ENCODE data around the gene SYTL5. TPM values are rescaled to one million over a fixed set of nuclear protein-coding genes. Genes with fewer than 3 reads are reported as not detected.

The SYTL5 gene
- total and polyA plus RNA-seq, 12 donors = 1.8 to 38.1 (median 11.8) TPM

DNA sequence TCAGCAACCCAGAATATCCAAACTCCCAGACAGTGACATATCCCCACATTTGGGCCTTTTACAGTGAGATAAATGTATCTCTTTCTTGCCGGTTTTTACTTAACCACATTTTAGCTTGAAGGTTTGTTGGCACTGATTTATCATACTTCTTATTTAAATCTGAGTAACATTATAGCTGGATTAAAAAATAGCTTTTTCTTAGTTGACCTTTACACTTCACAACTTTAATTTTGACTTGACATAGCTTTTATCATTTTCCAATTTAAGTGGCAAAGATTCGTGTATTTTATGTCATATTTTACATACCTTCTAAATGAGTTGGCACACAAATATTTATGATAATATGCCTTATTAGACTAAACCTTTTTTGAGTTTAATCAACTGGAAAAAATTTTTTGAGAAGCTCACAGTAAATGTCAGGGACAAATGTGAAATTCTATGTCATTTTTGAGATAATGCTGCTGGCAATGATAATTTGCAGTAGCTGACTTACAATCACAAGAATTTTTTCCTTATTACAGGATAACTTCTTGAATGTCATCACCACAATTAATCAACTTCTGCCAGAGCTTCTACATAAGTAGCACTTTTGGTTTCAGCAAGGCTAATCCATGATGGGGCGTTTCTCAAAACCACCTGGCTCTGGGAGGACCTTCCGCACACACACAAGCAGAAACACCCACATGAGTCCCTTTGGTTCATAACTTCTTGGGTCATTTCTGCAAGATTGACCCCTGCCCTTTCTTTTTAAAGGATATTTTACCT lies 80.3 kb downstream of the SYTL5 start:
- H3K4me1 ChIP-seq (replicated peaks in 1 of 2) = peaks cover 0 to 4% of the 10 kb centered on the region in 2 donors
- no peaks in the 10 kb centered on the region for H3K36me3 ChIP-seq (replicated peaks in 1 of 2)
- H3K9me3 ChIP-seq (replicated peaks in 1 of 3) = no peaks in the 10 kb centered on the region
- 24 to 56% (median 44%) methylated on average over 4 of the region's 4 CpGs for WGBS, 4 donors
- intact Hi-C loops (cut with DNase I) = no loop called here
- DNase-seq = peak; percentile 23 to 58 (median 32)
- H3K27me3 ChIP-seq = peaks cover 5% of the 10 kb centered on the region
- peak overlapping the region in 3 of 5 donors; percentile 38 to 58 (median 54) for H3K27ac ChIP-seq
- TF ChIP-seq, protein P1, sequence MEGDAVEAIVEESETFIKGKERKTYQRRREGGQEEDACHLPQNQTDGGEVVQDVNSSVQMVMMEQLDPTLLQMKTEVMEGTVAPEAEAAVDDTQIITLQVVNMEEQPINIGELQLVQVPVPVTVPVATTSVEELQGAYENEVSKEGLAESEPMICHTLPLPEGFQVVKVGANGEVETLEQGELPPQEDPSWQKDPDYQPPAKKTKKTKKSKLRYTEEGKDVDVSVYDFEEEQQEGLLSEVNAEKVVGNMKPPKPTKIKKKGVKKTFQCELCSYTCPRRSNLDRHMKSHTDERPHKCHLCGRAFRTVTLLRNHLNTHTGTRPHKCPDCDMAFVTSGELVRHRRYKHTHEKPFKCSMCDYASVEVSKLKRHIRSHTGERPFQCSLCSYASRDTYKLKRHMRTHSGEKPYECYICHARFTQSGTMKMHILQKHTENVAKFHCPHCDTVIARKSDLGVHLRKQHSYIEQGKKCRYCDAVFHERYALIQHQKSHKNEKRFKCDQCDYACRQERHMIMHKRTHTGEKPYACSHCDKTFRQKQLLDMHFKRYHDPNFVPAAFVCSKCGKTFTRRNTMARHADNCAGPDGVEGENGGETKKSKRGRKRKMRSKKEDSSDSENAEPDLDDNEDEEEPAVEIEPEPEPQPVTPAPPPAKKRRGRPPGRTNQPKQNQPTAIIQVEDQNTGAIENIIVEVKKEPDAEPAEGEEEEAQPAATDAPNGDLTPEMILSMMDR (IDR thresholded peaks at IDR 0.05) = no peak
- H3K4me3 ChIP-seq = no peak overlapping the region

GRCh38 chrX:38087594-38087993 lies 81.2 kb downstream of the SYTL5 start:
- no peaks in the 10 kb centered on the region for H3K9me3 ChIP-seq (replicated peaks in 1 of 3)
- DNase-seq = no peak
- no peaks in the 10 kb centered on the region for H3K36me3 ChIP-seq (replicated peaks in 1 of 2)
- no peak overlapping the region for H3K4me3 ChIP-seq
- intact Hi-C loops (cut with DNase I) = no loop called here
- H3K27me3 ChIP-seq = peaks cover 6% of the 10 kb centered on the region
- H3K27ac ChIP-seq = peak overlapping the region in 3 of 5 donors; percentile 19 to 58 (median 38)
- H3K4me1 ChIP-seq (replicated peaks in 1 of 2) = peaks cover 0 to 4% of the 10 kb centered on the region in 2 donors
- TF ChIP-seq, protein P1 (IDR thresholded peaks at IDR 0.05) = no peak
- TF ChIP-seq POLR2A (IDR thresholded peaks at IDR 0.05) = no peak
- WGBS, 4 donors = 88 to 100% (median 93%) methylated on average over 1 of the region's 1 CpG

DNA sequence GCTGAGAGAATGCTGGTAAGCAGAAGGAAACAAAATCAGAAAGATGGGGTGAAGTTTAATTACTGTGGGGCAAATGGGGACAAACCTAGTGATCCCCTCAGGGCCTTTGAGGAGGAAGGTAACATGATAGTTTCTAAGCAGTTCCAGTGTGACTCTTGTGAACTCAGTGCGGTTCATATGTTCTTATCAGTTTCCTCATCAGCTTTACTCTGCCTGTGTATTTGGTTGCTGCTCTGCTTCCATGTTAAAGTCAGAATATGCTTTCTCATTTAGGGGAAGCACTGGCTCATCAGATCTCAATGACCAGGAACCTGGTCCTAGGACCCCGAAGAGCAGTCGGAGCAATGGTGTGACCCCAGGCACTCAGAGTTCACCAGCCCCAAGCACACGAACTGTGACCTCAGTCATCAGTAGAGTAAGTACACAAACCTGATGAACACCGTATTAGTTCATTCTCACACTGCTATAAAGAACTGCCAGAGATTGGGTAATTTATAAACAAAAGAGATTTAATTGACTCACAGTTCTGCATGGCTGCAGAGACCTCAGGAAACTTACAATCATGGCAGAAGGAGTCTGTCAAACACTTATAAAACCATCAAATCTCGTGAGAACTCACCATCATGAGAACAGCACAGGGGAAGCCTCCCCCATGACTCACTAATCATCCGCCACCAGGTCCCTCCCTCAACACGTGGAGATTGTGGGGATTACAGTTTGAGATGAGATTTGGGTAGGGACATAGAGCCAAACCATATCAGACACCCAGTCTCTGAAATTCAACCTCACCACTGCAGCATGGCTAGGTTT lies 83.0 kb downstream of the SYTL5 start:
- no peak for DNase-seq
- peaks cover 0 to 4% of the 10 kb centered on the region in 2 donors for H3K4me1 ChIP-seq (replicated peaks in 1 of 2)
- H3K27me3 ChIP-seq = peaks cover 6% of the 10 kb centered on the region
- WGBS, 4 donors = 67 to 86% (median 81%) methylated on average over 8 of the region's 8 CpGs
- no peaks in the 10 kb centered on the region for H3K36me3 ChIP-seq (replicated peaks in 1 of 2)
- TF ChIP-seq, protein P1 (IDR thresholded peaks at IDR 0.05) = no peak
- TF ChIP-seq POLR2A (IDR thresholded peaks at IDR 0.05) = no peak
- intact Hi-C loops (cut with DNase I) = no loop called here
- no peaks in the 10 kb centered on the region for H3K9me3 ChIP-seq (replicated peaks in 1 of 3)
- H3K27ac ChIP-seq = no peak overlapping the region
- H3K4me3 ChIP-seq = no peak overlapping the region

DNA sequence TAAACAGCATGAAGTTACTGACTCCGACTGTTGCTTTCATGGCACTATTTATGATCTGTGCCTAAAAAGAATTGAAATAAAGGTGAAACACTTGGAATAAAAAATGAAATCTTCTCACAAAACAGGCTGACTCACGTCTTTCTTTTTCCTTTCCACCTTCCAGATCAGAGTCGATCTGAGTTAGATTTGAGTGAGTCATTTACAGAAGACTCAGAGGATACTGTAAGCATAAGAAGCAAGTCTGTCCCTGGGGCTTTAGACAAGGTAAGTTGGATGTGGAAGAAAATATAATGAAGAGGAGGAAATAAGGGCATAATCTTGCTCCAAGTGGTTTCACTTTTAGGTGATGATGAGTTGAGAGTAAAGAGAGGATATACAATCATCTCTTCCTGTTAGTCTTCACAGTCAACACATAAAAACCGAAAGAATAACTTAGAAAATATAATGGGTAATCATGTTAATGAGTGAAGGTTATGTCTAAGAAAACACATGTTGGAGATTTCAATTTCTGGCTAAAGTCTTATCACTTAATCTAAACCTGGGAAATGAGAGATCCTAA lies 89.7 kb downstream of the SYTL5 start:
- Histone ChIP-seq H3K36me3 (replicated peaks in 1 of 2) (no peaks in the 10 kb centered on the region), H3K4me1 (replicated peaks in 1 of 2) (no peaks in the 10 kb centered on the region), H3K27me3 (peaks cover 6% of the 10 kb centered on the region), H3K9me3 (replicated peaks in 1 of 3) (peaks cover 0 to 12% (median 0%) of the 10 kb centered on the region in 3 donors), H3K27ac (peak overlapping the region in 3 of 5 donors; percentile 13 to 39 (median 36)), H3K4me3 (peak overlapping the region in 1 of 4 donors; percentile 7)
- TF ChIP-seq, protein P1 (IDR thresholded peaks at IDR 0.05) = no peak
- TF ChIP-seq POLR2A (IDR thresholded peaks at IDR 0.05) = no peak
- intact Hi-C loops (cut with DNase I) = no loop called here
- 29 to 45% (median 38%) methylated on average over 4 of the region's 4 CpGs for WGBS, 4 donors
- no peak for DNase-seq

All from adrenal gland (tissue), 12 donors.